Tongue (tissue), 2 donors: ENCODE measurements around the gene TMEM158. TPM values are rescaled to one million over a fixed set of nuclear protein-coding genes. Genes with fewer than 3 reads are reported as not detected.

ENCODE experiments used
- small RNA-seq: library from RNA; depleted of rRNA; stranded (forward); fragments of <200 nt; gene quantifications from one replicate; pipeline ENCODE3, GENCODE V24; 2014; ENCODE audit warnings: low replicate concordance
- total RNA-seq: library from RNA; depleted of rRNA; stranded (reverse); fragments of >200 nt; gene quantifications from one replicate; pipeline ENCODE4 v1.2.3, GENCODE V29; 2014

The TMEM158 gene
- total RNA-seq, 1 donor from 2014 or later = 2.4 TPM

Small RNA genes within 50 kb of the gene (small RNA-seq; reads per million reads assigned to genes)
- not detected for gene RF00012

Other genes starting within 250 kb of the TMEM158 start
- 57.1 TPM for gene CLEC3B, start 200.0 kb downstream of the TMEM158 start, total RNA-seq
- 8.1 TPM for gene CDCP1, start 79.9 kb downstream of the TMEM158 start, total RNA-seq
- 32.5 TPM for gene LARS2, start 162.3 kb upstream of the TMEM158 start, total RNA-seq